Activated naive CD4-positive, alpha-beta T cell treated with anti-CD3 and anti-CD28 coated beads, Interleukin-2, amount 50 U/mL, for 72 hours (primary cell): ENCODE results near the gene RPS25. TPM values are rescaled to one million over a fixed set of nuclear protein-coding genes. Genes with fewer than 3 reads are reported as not detected.
"Not testable (repeated sequence)": the region's sequence is repeated elsewhere in the genome, so short reads cannot be mapped to it uniquely, and the experiment has no call there.

Source experiments
- ATAC-seq, 2 donors: fragments of 150-1000 bp; cut with Tn5 transposase; 2 replicates each; pipeline ENCODE4 v1.10.0; 2021; ENCODE audit warnings: mild to moderate bottlenecking in 2 of 2, moderate library complexity in 2 of 2
- DNase-seq, 2 donors: peaks; one replicate each; pipeline ENCODE4 v3.0.0; 2021 to 2022; ENCODE audit warnings: low spot score in 2 of 2
- H3K27ac Mint-ChIP-seq, 2 donors: one replicate each; pipeline ENCODE4 v1.8.0; 2022; ENCODE audit warnings: mild to moderate bottlenecking in 2 of 2, mixed read lengths in 2 of 2
- H3K36me3 Mint-ChIP-seq, 2 donors: one replicate each; pipeline ENCODE4 v1.8.0; 2022; ENCODE audit warnings: mixed read lengths in 2 of 2
- H3K9me3 Mint-ChIP-seq, 2 donors: one replicate each; pipeline ENCODE4 v1.8.0; 2022; ENCODE audit warnings: mixed read lengths in 2 of 2
- total RNA-seq, 2 donors: library from RNA; stranded (reverse); gene quantifications; one replicate each; pipeline ENCODE4 v1.2.3, GENCODE V29; 2022

RPS25 gene
- 1,000 to 10,000 TPM; 1,843 to 2,330 TPM for total RNA-seq

- Mint-ChIP-seq H3K27ac (peak within 1 kb of the TSS; percentile 98 to 99), H3K9me3 (no peaks in the 10 kb centered on the region), H3K36me3 (peaks cover 49 to 54% of the 10 kb centered on the region in 2 donors)
- peak; percentile 92 to 95 for ATAC-seq
- peak; percentile 91 to 95 for DNase-seq
Measured at GRCh38 chr11:119018074-119018938, at the start of gene RPS25, which contains the start of gene TRAPPC4. Gene RPS25, minus strand, starts transcription at chr11:119018343. Its CDS starts 59 bp downstream, at chr11:119018284. Gene TRAPPC4, plus strand, starts transcription at chr11:119018766. Its CDS starts 30 bp downstream, at chr11:119018796.

GRCh38 chr11:119067371-119068222 lies 49.5 kb upstream of the RPS25 start, which contains the start of gene VPS11:
Gene VPS11, plus strand, starts transcription at chr11:119067818. Its CDS starts 6 bp downstream, at chr11:119067824.
- Mint-ChIP-seq H3K9me3 (no peaks in the 10 kb centered on the region), H3K27ac (peak within 1 kb of the TSS; percentile 96 to 97), H3K36me3 (peaks cover 0 to 10% of the 10 kb centered on the region in 2 donors)
- peak; percentile 95 to 98 for DNase-seq
- peak; percentile 97 to 99 for ATAC-seq

- Mint-ChIP-seq H3K36me3 (peaks cover 0 to 10% of the 10 kb centered on the region in 2 donors), H3K9me3 (no peaks in the 10 kb centered on the region), H3K27ac (peak overlapping the region in 1 of 2 donors; percentile 97)
- ATAC-seq (no peak), DNase-seq (peak in 1 of 2 donors; percentile 37)
Measured at GRCh38 chr11:119065369-119065768, 47.2 kb upstream of the RPS25 start.

- DNase-seq (no peak), ATAC-seq (no peak)
- Mint-ChIP-seq H3K9me3 (no peaks in the 10 kb centered on the region), H3K36me3 (peaks cover 7 to 8% of the 10 kb centered on the region in 2 donors), H3K27ac (no peak overlapping the region)
Measured at GRCh38 chr11:119062779-119063178, 44.6 kb upstream of the RPS25 start.

GRCh38 chr11:119061256-119061655 lies 43.1 kb upstream of the RPS25 start:
- H3K27ac Mint-ChIP-seq, result no peak overlapping the region
- ATAC-seq, result no peak
- DNase-seq, result no peak
- H3K9me3 Mint-ChIP-seq, result no peaks in the 10 kb centered on the region
- peaks cover 7 to 19% of the 10 kb centered on the region in 2 donors for H3K36me3 Mint-ChIP-seq

GRCh38 chr11:119059128-119059527 lies 41.0 kb upstream of the RPS25 start:
- peaks cover 26 to 36% of the 10 kb centered on the region in 2 donors for H3K36me3 Mint-ChIP-seq
- not testable (repeated sequence) for DNase-seq, H3K27ac Mint-ChIP-seq, ATAC-seq, H3K9me3 Mint-ChIP-seq

GRCh38 chr11:119057000-119057769 lies 39.0 kb upstream of the RPS25 start, which contains the start of gene HYOU1:
Gene HYOU1, minus strand, starts transcription at chr11:119057205. Its CDS starts 1,045 bp downstream, at chr11:119056160.
- H3K27ac Mint-ChIP-seq, result peak within 1 kb of the TSS; percentile 91 to 99
- H3K36me3 Mint-ChIP-seq, result peaks cover 41 to 48% of the 10 kb centered on the region in 2 donors
- H3K9me3 Mint-ChIP-seq, result no peaks in the 10 kb centered on the region
- ATAC-seq (peak; percentile 95 to 96), DNase-seq (peak; percentile 99)

GRCh38 chr11:119056421-119056999 lies 38.4 kb upstream of the RPS25 start:
- peak; percentile 2 to 12 for ATAC-seq
- DNase-seq, result peak; percentile 37 to 73
- Mint-ChIP-seq H3K36me3 (peaks cover 41 to 51% of the 10 kb centered on the region in 2 donors), H3K27ac (peak overlapping the region; percentile 91 to 99), H3K9me3 (no peaks in the 10 kb centered on the region)

GRCh38 chr11:119055901-119056300 lies 37.8 kb upstream of the RPS25 start:
- Mint-ChIP-seq H3K27ac (peak overlapping the region; percentile 91 to 94), H3K36me3 (peaks cover 41 to 51% of the 10 kb centered on the region in 2 donors), H3K9me3 (no peaks in the 10 kb centered on the region)
- DNase-seq (peak in 1 of 2 donors; percentile 39), ATAC-seq (no peak)

- ATAC-seq (no peak), DNase-seq (no peak)
- Mint-ChIP-seq H3K27ac (no peak overlapping the region), H3K9me3 (no peaks in the 10 kb centered on the region), H3K36me3 (peaks cover 47 to 51% of the 10 kb centered on the region in 2 donors)
Measured at GRCh38 chr11:119054418-119054817, 36.3 kb upstream of the RPS25 start.

- H3K36me3 Mint-ChIP-seq, result peaks cover 48 to 56% of the 10 kb centered on the region in 2 donors
- ATAC-seq, result no peak
- no peaks in the 10 kb centered on the region for H3K9me3 Mint-ChIP-seq
- peak overlapping the region; percentile 53 to 63 for H3K27ac Mint-ChIP-seq
- no peak for DNase-seq
Measured at GRCh38 chr11:119052163-119052814, 34.1 kb upstream of the RPS25 start.

GRCh38 chr11:119051440-119052162 lies 33.5 kb upstream of the RPS25 start:
- peak overlapping the region; percentile 53 to 58 for H3K27ac Mint-ChIP-seq
- DNase-seq (no peak), ATAC-seq (peak in 1 of 2 donors; percentile 22)
- peaks cover 44 to 60% of the 10 kb centered on the region in 2 donors for H3K36me3 Mint-ChIP-seq
- no peaks in the 10 kb centered on the region for H3K9me3 Mint-ChIP-seq

- no peaks in the 10 kb centered on the region for H3K9me3 Mint-ChIP-seq
- H3K36me3 Mint-ChIP-seq, result peaks cover 28 to 44% of the 10 kb centered on the region in 2 donors
- DNase-seq (no peak), ATAC-seq (no peak)
- H3K27ac Mint-ChIP-seq, result peak overlapping the region; percentile 67 to 93
Measured at GRCh38 chr11:119049081-119049480, 30.9 kb upstream of the RPS25 start.

GRCh38 chr11:119048644-119049043 lies 30.5 kb upstream of the RPS25 start:
- H3K9me3 Mint-ChIP-seq, result no peaks in the 10 kb centered on the region
- H3K27ac Mint-ChIP-seq, result peak overlapping the region; percentile 67 to 93
- DNase-seq, result no peak
- H3K36me3 Mint-ChIP-seq, result peaks cover 28 to 40% of the 10 kb centered on the region in 2 donors
- no peak for ATAC-seq
